CD4-positive, alpha-beta T cell treated with Interleukin-10 for 1 hour (primary cell): Measurements from ENCODE around the gene PHRF1.

ENCODE experiments used
- DNase-seq: peaks from one replicate; pipeline ENCODE4 v3.0.0-alpha.2; 2020

PHRF1 gene

GRCh38 chr11:575313-575995 lies 816 bp upstream of the PHRF1 start:
- no peak for DNase-seq

- DNase-seq: no peak
Measured at GRCh38 chr11:576811-577610, 741 bp downstream of the PHRF1 start.

- DNase-seq: no peak
Measured at GRCh38 chr11:577611-577894, 1.3 kb downstream of the PHRF1 start.

- DNase-seq: no peak
Measured at GRCh38 chr11:578276-579035, 2.2 kb downstream of the PHRF1 start.

GRCh38 chr11:579830-580601 lies 3.7 kb downstream of the PHRF1 start:
- DNase-seq: no peak

GRCh38 chr11:581342-581741 lies 5.1 kb downstream of the PHRF1 start:
- no peak for DNase-seq

GRCh38 chr11:581752-582151 lies 5.5 kb downstream of the PHRF1 start:
- no peak for DNase-seq

- DNase-seq: no peak
Measured at GRCh38 chr11:584287-584686, 8.0 kb downstream of the PHRF1 start.

- DNase-seq: no peak
Measured at GRCh38 chr11:586376-587316, 10.4 kb downstream of the PHRF1 start.

- DNase-seq: no peak
Measured at GRCh38 chr11:587546-587945, 11.3 kb downstream of the PHRF1 start.

GRCh38 chr11:587978-588380 lies 11.7 kb downstream of the PHRF1 start:
- peak; percentile 71 for DNase-seq

GRCh38 chr11:589798-590197 lies 13.5 kb downstream of the PHRF1 start:
- DNase-seq: no peak

GRCh38 chr11:590997-591396 lies 14.7 kb downstream of the PHRF1 start:
- DNase-seq: no peak

- no peak for DNase-seq
Measured at GRCh38 chr11:592501-592900, 16.2 kb downstream of the PHRF1 start.

- DNase-seq: no peak
Measured at GRCh38 chr11:592918-593317, 16.6 kb downstream of the PHRF1 start.

GRCh38 chr11:593347-593746 lies 17.1 kb downstream of the PHRF1 start:
- no peak for DNase-seq

GRCh38 chr11:595400-595799 lies 19.1 kb downstream of the PHRF1 start:
- DNase-seq: no peak

GRCh38 chr11:596374-596773 lies 20.1 kb downstream of the PHRF1 start:
- DNase-seq: no peak

- DNase-seq: no peak
Measured at GRCh38 chr11:597166-597725, 21.0 kb downstream of the PHRF1 start.

GRCh38 chr11:598005-598680 lies 21.9 kb downstream of the PHRF1 start:
- DNase-seq: no peak
